HL-60 (cell line): ENCODE measurements around the gene IL17B.

Experiments used
- DNase-seq, 2 experiments: peaks; one replicate each; pipeline ENCODE4 v3.0.0-alpha.2; 2010 to 2020; ENCODE audit warnings: low read depth in 1 of 2, low spot score in 1 of 2
- H3K27ac ChIP-seq: fragments of 250-450 bp; sonication (Bioruptor Pico); replicated peaks from 2 replicates; pipeline ENCODE4 v1.5.1; 2020; ENCODE audit warnings: mild to moderate bottlenecking, moderate library complexity
- H3K27me3 ChIP-seq: fragments of 250-450 bp; sonication (Bioruptor Pico); 2 replicates; pipeline ENCODE4 v1.5.1; 2021; ENCODE audit warnings: mild to moderate bottlenecking, moderate library complexity; ENCODE audit not compliant: insufficient read depth, poor library complexity, severe bottlenecking
- H3K4me3 ChIP-seq: replicated peaks from 2 replicates; pipeline ENCODE4 v1.5.1; 2011; ENCODE audit warnings: mild to moderate bottlenecking, control low read depth, low read length; ENCODE audit not compliant: insufficient read depth
- CTCF ChIP-seq: IDR thresholded peaks from one replicate; pipeline ENCODE4 v1.5.1; 2011; ENCODE audit warnings: low read length, control low read depth, inconsistent platforms; ENCODE audit not compliant: insufficient read depth
- GABPA ChIP-seq: IDR thresholded peaks from 2 replicates; pipeline ENCODE4 v1.6.1; 2012; ENCODE audit warnings: low read depth
- POLR2AphosphoS5 ChIP-seq: IDR thresholded peaks from 2 replicates; pipeline ENCODE4 v1.6.1; 2012; ENCODE audit warnings: low read depth
- REST ChIP-seq: IDR thresholded peaks from 2 replicates; pipeline ENCODE4 v1.6.1; 2012; ENCODE audit warnings: low read depth; ENCODE audit not compliant: insufficient replicate concordance
- SPI1 ChIP-seq: IDR thresholded peaks from 2 replicates; pipeline ENCODE4 v1.6.1; 2012; ENCODE audit warnings: low read depth, mild to moderate bottlenecking, borderline replicate concordance

IL17B gene

GRCh38 chr5:149380466-149381121 is 1.5 kb upstream of the IL17B start:
- TF ChIP-seq SPI1 (no peak), CTCF (no peak), REST (no peak), GABPA (no peak), POLR2AphosphoS5 (no peak)
- no peaks in the 10 kb centered on the region for H3K27me3 ChIP-seq
- H3K27ac ChIP-seq, result no peak overlapping the region
- no peak overlapping the region for H3K4me3 ChIP-seq
- DNase-seq, result no peak

- Histone ChIP-seq H3K4me3 (no peak overlapping the region), H3K27ac (no peak overlapping the region), H3K27me3 (no peaks in the 10 kb centered on the region)
- no peak for DNase-seq
- TF ChIP-seq REST (no peak), POLR2AphosphoS5 (no peak), CTCF (no peak), SPI1 (no peak), GABPA (no peak)
Measured at GRCh38 chr5:149379818-149380374, 804 bp upstream of the IL17B start.

GRCh38 chr5:149378241-149378820 is 761 bp downstream of the IL17B start:
- Histone ChIP-seq H3K4me3 (no peak overlapping the region), H3K27me3 (no peaks in the 10 kb centered on the region), H3K27ac (no peak overlapping the region)
- TF ChIP-seq CTCF (no peak), REST (no peak), POLR2AphosphoS5 (no peak), GABPA (no peak), SPI1 (no peak)
- DNase-seq, result no peak
